ENCODE data around the gene CADM2.
"Not testable (repeated sequence)": the region's sequence is repeated elsewhere in the genome, so short reads cannot be mapped to it uniquely, and the experiment has no call there.

The CADM2 gene
- 0 reads per million in 2 donors for total RNA-seq

GRCh38 chr3:84958495-84959469, at the start of gene CADM2:
CADM2 (plus strand) TSS chr3:84958989.
- peak; percentile 44 for DNase-seq

- DNase-seq = not testable (repeated sequence)
Observed at GRCh38 chr3:84918592-84918991, 40.2 kb upstream of the CADM2 start.

- DNase-seq = no peak
Observed at GRCh38 chr3:84922682-84923081, 36.1 kb upstream of the CADM2 start.

GRCh38 chr3:84925571-84925970, 33.2 kb upstream of the CADM2 start:
- DNase-seq = no peak

- DNase-seq = no peak
Observed at GRCh38 chr3:84943379-84943778, 15.4 kb upstream of the CADM2 start.

- DNase-seq = no peak
Observed at GRCh38 chr3:84946240-84946639, 12.5 kb upstream of the CADM2 start.

GRCh38 chr3:84959470-84960271, 882 bp downstream of the CADM2 start:
- DNase-seq = no peak

- DNase-seq = no peak
Observed at GRCh38 chr3:84960581-84960980, 1.8 kb downstream of the CADM2 start.

- DNase-seq = no peak
Observed at GRCh38 chr3:84961011-84961410, 2.2 kb downstream of the CADM2 start.

GRCh38 chr3:84961521-84962255, 2.9 kb downstream of the CADM2 start:
- DNase-seq = no peak

- DNase-seq = no peak
Observed at GRCh38 chr3:84962415-84962814, 3.6 kb downstream of the CADM2 start.

GRCh38 chr3:84963137-84963536, 4.3 kb downstream of the CADM2 start:
- no peak for DNase-seq

- DNase-seq = no peak
Observed at GRCh38 chr3:84965141-84965540, 6.4 kb downstream of the CADM2 start.

- no peak for DNase-seq
Observed at GRCh38 chr3:84967767-84968581, 9.2 kb downstream of the CADM2 start.

GRCh38 chr3:84968701-84969235, 10.0 kb downstream of the CADM2 start:
- no peak for DNase-seq

- no peak for DNase-seq
Observed at GRCh38 chr3:84974347-84974746, 15.6 kb downstream of the CADM2 start.

GRCh38 chr3:84977021-84977420, 18.2 kb downstream of the CADM2 start:
- DNase-seq = no peak

- DNase-seq = no peak
Observed at GRCh38 chr3:84978843-84979242, 20.1 kb downstream of the CADM2 start.

- DNase-seq = no peak
Observed at GRCh38 chr3:84980011-84980410, 21.2 kb downstream of the CADM2 start.

- no peak for DNase-seq
Observed at GRCh38 chr3:84980456-84980855, 21.7 kb downstream of the CADM2 start.

GRCh38 chr3:84983490-84983889, 24.7 kb downstream of the CADM2 start:
- DNase-seq = no peak

GRCh38 chr3:84984429-84984828, 25.6 kb downstream of the CADM2 start:
- no peak for DNase-seq

All from T-helper 9 cell (primary cell).